Skeletal muscle tissue (tissue), 4 donors: ENCODE results near the gene TMEM182. TPM values are rescaled to one million over a fixed set of nuclear protein-coding genes. Genes with fewer than 3 reads are reported as not detected.
A peak's percentile ranks its signal among the peaks of the same experiment; 100 is the strongest.

Source experiments
- H3K27ac ChIP-seq: one replicate; pipeline ENCODE4 v1.7.0; 2013; ENCODE audit warnings: mild to moderate bottlenecking, low read depth, low read length, inconsistent platforms
- H3K27me3 ChIP-seq, 3 donors: one replicate each; pipeline ENCODE4 v1.7.0; 2013; ENCODE audit warnings: low read length in 3 of 3; ENCODE audit not compliant: control insufficient read depth in 3 of 3, insufficient read depth in 3 of 3
- H3K36me3 ChIP-seq, 3 donors: one replicate each; pipeline ENCODE4 v1.7.0; 2013; ENCODE audit warnings: low read length in 3 of 3; ENCODE audit not compliant: control insufficient read depth in 3 of 3, insufficient read depth in 3 of 3
- H3K4me1 ChIP-seq, 3 donors: one replicate each; pipeline ENCODE4 v1.7.0; 2013; ENCODE audit warnings: low read length in 3 of 3, mild to moderate bottlenecking in 3 of 3; ENCODE audit not compliant: control insufficient read depth in 3 of 3, insufficient read depth in 3 of 3
- H3K4me3 ChIP-seq, 3 donors: one replicate each; pipeline ENCODE4 v1.7.0; 2013; ENCODE audit warnings: low read length in 3 of 3
- H3K9ac ChIP-seq, 3 donors: one replicate each; pipeline ENCODE4 v1.7.0; 2013; ENCODE audit warnings: low read length in 3 of 3, mild to moderate bottlenecking in 3 of 3, moderate library complexity in 2 of 3, low read depth in 1 of 3
- H3K9me3 ChIP-seq, 3 donors: one replicate each; pipeline ENCODE4 v1.7.0; 2013; ENCODE audit warnings: low read length in 3 of 3; ENCODE audit not compliant: control insufficient read depth in 3 of 3
- total RNA-seq: library from RNA; depleted of rRNA; stranded (reverse); fragments of >200 nt; gene quantifications from one replicate; pipeline ENCODE4 v1.2.3, GENCODE V29; 2014
- donor health status: Osteomylitis.

TMEM182 gene
- total RNA-seq, 1 donor from 2014 or later: 152 TPM

DNA sequence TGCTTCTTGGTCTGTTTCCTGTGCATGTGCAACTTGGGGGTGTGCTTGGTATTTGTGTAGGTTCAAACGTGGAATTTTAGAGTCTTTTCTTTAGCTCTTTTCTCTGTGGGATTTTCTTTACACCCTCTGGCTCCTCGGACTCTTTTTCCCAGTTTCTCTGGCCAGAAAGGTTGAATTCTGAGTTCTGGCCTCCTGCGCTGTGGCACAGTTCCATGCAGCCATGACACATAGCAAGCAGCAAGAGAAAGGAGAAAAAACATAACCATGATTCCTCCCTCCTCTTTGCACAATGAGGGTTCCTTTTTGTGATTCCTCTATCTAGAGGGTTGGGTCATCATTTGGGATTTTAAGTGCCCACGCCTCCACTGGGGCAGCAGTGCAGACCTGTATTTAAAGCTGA is 33.8 kb downstream of the TMEM182 start:
- H3K9ac ChIP-seq: peak overlapping the region in 1 of 3 donors; percentile 8
- no peaks in the 10 kb centered on the region for H3K9me3 ChIP-seq
- no peak overlapping the region for H3K27ac ChIP-seq
- peaks cover 8 to 11% (median 8%) of the 10 kb centered on the region in 3 donors for H3K36me3 ChIP-seq
- peaks cover 18 to 32% (median 18%) of the 10 kb centered on the region in 3 donors for H3K4me1 ChIP-seq
- no peak overlapping the region for H3K4me3 ChIP-seq
- H3K27me3 ChIP-seq: no peaks in the 10 kb centered on the region

DNA sequence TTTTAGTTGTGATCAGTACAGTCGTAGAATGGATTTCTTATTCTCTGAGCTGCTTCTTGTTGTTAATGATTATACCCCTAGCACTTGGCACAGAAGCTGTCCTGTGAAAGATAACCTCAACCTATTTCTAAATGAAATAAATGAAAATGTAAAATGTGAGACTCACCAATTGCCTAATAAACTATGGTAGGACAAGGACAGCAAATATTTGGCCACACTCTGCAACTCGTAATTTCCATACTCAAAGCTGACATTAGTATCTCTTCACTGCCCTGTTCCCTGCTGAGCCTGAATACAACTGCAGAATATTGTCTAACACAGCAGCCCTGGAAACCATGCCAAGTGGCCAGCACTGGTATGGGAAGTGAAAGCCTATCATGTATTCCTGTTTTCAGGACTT is 34.5 kb downstream of the TMEM182 start:
- Histone ChIP-seq H3K27ac (peak overlapping the region; percentile 17), H3K4me3 (no peak overlapping the region), H3K27me3 (no peaks in the 10 kb centered on the region), H3K36me3 (peaks cover 8 to 11% (median 8%) of the 10 kb centered on the region in 3 donors), H3K4me1 (peaks cover 18 to 36% (median 22%) of the 10 kb centered on the region in 3 donors), H3K9ac (peak overlapping the region in 2 of 3 donors; percentile 5 to 28), H3K9me3 (peaks cover 0 to 3% (median 0%) of the 10 kb centered on the region in 3 donors)

DNA sequence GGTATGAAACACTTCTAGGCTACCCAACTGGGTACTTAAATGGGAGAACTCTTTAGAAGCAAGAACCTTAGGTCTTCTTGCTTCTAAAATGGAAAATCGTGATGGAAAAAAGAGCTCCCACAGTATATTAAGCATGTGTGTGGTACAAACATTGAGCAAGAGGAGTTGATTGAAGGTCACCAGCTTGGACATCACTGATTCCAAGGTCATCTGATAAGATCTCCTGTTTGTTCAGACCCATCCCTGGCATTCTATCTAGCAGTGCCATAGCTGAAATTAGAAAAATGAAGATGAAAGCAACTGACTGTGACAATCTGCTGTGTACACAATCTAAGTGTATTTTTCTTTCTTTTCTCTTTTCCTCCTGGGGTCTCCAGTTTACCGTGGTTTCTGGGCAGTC is 35.7 kb downstream of the TMEM182 start:
- Histone ChIP-seq H3K9ac (no peak overlapping the region), H3K4me3 (no peak overlapping the region), H3K9me3 (peaks cover 0 to 3% (median 0%) of the 10 kb centered on the region in 3 donors), H3K27me3 (no peaks in the 10 kb centered on the region), H3K4me1 (peaks cover 22 to 39% (median 33%) of the 10 kb centered on the region in 3 donors), H3K27ac (no peak overlapping the region), H3K36me3 (peaks cover 8 to 11% (median 8%) of the 10 kb centered on the region in 3 donors)

DNA sequence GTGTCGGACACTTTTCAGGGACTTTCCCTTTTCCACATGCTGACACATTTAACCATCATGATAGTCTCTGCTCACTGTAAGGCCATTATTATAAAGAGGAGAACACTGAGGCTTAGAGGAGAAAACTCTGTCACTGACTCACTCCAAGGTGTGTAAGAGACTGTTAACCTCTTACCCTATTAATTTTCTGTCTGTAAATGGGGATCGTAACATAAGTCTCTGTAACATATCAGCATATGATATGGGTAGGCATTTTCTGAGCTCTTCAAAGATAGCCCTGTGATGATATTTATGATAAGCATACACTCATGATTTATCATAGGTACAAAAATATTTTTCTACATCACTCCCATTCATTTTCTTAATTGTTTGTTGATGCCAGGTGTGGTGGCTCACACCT is 36.4 kb downstream of the TMEM182 start:
- no peaks in the 10 kb centered on the region for H3K27me3 ChIP-seq
- no peak overlapping the region for H3K9ac ChIP-seq
- H3K4me3 ChIP-seq: no peak overlapping the region
- H3K4me1 ChIP-seq: peaks cover 29 to 39% (median 35%) of the 10 kb centered on the region in 3 donors
- no peak overlapping the region for H3K27ac ChIP-seq
- H3K36me3 ChIP-seq: peaks cover 8 to 11% (median 8%) of the 10 kb centered on the region in 3 donors
- peaks cover 0 to 3% (median 0%) of the 10 kb centered on the region in 3 donors for H3K9me3 ChIP-seq

DNA sequence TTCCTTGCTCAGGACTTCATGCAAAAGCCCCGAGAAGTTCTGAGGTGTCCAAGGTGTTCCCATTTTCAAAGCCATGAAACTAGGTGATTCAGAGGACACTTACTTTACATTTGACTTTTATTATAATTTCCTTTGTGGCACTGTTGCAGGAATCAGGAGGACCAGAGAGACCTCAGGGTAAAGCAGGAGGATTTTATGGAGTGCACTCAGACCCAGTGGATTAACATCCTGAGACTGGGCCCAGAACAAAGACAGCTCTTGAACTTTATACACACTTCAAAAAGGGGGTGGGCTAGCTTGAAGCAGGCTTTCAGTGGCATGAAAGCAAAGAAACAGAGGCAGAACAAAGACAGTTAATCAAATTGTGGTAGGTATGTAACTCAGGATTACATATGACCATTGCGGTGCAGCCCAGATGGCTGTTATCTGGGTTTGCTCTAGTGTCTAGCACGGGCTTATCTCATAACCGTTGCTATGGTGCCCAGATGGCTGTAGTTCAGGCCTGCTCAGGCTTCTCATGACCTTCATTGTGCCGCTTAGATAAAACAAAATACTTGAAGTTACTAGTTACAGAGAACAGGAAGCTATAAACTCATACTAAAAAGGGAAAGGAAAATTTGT is 39.4 kb downstream of the TMEM182 start:
- H3K4me3 ChIP-seq: peak overlapping the region in 1 of 3 donors; percentile 15
- peak overlapping the region in 1 of 3 donors; percentile 61 for H3K9ac ChIP-seq
- peaks cover 29 to 47% (median 44%) of the 10 kb centered on the region in 3 donors for H3K4me1 ChIP-seq
- H3K36me3 ChIP-seq: peaks cover 8 to 11% (median 8%) of the 10 kb centered on the region in 3 donors
- H3K27ac ChIP-seq: peak overlapping the region; percentile 85
- peaks cover 0 to 3% (median 0%) of the 10 kb centered on the region in 3 donors for H3K9me3 ChIP-seq
- H3K27me3 ChIP-seq: no peaks in the 10 kb centered on the region

DNA sequence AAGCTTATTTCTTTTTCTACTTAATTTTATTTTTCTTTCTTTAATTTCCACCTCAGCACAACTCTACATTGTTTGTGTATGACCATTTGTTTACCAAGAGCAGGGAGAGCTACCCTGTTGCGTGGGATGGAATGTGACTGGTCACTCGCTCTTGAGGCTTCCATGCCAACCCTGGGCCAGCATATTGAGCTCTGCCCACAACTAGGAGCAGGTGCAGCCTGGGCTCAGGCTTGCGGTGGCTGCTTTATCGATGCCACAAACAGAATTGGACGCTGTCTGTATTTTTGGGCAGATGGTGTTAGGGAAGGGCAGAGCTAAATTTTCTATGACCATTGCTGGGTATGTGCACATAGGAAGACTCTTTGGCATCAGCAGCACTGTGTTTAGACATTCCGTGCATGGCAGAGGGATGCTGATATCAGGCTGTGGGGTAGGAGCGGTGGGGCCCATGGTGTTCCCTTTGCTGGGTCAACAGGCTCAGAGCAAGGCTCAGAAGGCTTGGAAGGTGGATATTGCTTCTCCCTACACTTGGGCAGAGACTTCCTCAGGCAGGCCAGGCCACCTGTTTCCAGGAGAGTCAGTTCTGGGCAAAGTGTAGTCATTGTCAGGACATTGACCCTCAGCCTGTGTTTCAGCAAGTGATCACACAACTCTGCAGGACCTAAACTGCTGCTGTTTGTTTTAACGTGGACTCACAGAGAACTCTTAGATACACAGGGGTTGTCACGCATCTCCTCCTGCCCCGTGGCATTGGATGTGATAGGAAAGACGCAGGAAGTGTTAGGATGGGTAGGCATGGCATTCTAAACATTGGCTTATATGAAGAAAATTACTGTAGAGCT is 40.2 kb downstream of the TMEM182 start:
- peak overlapping the region; percentile 12 to 61 (median 16) for H3K9ac ChIP-seq
- H3K27ac ChIP-seq: peak overlapping the region; percentile 85
- H3K36me3 ChIP-seq: peaks cover 8 to 11% (median 8%) of the 10 kb centered on the region in 3 donors
- H3K4me3 ChIP-seq: peak overlapping the region; percentile 6 to 24 (median 8)
- H3K4me1 ChIP-seq: peaks cover 33 to 47% (median 43%) of the 10 kb centered on the region in 3 donors
- peaks cover 0 to 3% (median 0%) of the 10 kb centered on the region in 3 donors for H3K9me3 ChIP-seq
- no peaks in the 10 kb centered on the region for H3K27me3 ChIP-seq

DNA sequence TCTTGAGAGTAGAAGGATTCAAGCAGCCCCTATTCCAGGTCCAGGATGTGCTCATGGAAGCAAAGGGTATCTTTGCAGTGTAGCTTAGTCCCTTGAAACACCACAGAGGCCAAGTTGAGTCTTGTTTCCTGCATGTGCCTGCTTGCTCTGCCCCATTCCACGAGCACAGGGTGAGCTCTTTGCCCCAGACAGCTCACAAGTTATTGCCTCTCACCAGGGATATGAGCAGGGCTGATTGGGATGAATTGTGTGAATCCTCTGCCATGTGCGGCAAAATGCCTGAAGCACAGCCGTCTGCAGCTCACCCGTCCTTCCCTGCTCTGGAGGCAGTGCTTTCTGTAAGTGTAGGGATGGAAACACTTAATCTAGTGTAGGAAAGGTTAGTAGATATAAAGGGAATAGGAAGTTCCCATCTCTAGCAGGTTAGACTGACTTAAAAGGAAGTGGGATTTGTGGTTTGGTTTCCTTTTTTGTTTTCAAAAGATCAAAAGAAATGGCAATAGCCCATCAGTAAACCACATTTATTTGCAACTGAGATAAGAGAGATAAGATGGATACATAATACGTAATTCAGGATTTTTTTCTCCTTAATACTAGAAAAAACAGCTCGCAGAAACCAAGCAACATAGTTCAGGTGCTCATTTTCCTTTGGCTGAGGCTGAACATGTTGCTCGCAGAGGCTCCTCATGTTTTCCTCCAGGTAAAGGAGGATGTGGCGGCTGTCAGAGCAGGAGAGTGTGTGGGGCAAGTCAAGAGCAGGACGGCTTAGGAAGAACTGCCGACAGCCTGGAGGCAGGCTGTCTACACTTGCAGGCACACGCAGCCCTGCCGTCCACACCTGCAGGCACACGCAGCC is 41.4 kb downstream of the TMEM182 start:
- H3K36me3 ChIP-seq: peaks cover 5% of the 10 kb centered on the region in 3 donors
- H3K27me3 ChIP-seq: no peaks in the 10 kb centered on the region
- H3K4me1 ChIP-seq: peaks cover 33 to 56% (median 48%) of the 10 kb centered on the region in 3 donors
- H3K4me3 ChIP-seq: peak overlapping the region in 1 of 3 donors; percentile 55
- H3K9me3 ChIP-seq: peaks cover 0 to 3% (median 0%) of the 10 kb centered on the region in 3 donors
- H3K9ac ChIP-seq: peak overlapping the region in 1 of 3 donors; percentile 47
- H3K27ac ChIP-seq: peak overlapping the region; percentile 85

DNA sequence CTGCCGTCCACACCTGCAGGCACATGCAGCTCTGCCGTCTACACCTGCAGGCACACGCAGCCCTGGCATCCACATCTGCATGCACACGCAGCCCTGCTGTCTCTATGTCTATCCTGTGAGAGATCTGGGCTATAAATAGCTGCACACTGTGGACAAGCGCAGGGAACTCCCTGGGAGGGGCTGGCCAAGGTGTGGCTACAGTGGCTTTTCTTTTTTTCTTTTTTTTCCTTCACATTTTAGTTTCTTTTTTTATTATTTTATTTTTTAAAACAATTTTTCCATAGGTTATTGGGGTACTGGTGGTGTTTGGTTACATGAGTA is 42.0 kb downstream of the TMEM182 start:
- Histone ChIP-seq H3K9ac (peak overlapping the region in 1 of 3 donors; percentile 47), H3K9me3 (peaks cover 0 to 3% (median 0%) of the 10 kb centered on the region in 3 donors), H3K4me1 (peaks cover 33 to 60% (median 53%) of the 10 kb centered on the region in 3 donors), H3K27me3 (no peaks in the 10 kb centered on the region), H3K4me3 (peak overlapping the region in 1 of 3 donors; percentile 55), H3K27ac (peak overlapping the region; percentile 85), H3K36me3 (peaks cover 3 to 5% (median 4%) of the 10 kb centered on the region in 3 donors)

DNA sequence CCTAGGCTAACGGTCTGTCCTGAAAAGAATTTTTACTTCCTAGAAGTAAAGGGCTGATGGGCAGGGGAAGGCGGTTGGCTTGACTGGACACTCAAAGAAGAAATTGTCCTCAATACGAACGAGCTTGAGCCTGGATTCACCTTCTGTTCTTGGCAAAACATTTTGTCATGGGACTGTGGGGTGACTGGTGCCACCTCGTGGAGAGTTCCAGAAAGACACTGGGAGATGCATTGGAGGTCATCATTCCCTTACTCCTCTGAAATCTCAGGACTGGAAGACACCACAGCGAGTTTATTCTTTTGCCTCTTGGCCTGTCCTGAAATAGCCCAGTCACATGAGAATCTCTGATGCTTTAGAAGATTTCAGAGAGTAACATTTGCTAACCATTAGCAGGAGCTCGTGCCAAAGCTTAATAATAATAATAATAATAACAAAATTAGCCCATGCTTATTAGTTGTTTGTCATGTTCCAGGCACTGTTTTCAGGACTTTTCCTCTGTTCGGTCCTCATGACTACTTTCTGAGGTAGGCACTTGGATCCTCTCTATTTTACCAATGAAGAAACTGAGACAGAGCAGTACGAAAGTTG is 44.5 kb downstream of the TMEM182 start:
- peaks cover 41 to 63% (median 54%) of the 10 kb centered on the region in 3 donors for H3K4me1 ChIP-seq
- no peak overlapping the region for H3K4me3 ChIP-seq
- H3K36me3 ChIP-seq: no peaks in the 10 kb centered on the region
- no peaks in the 10 kb centered on the region for H3K9me3 ChIP-seq
- peak overlapping the region; percentile 56 for H3K27ac ChIP-seq
- H3K27me3 ChIP-seq: no peaks in the 10 kb centered on the region
- no peak overlapping the region for H3K9ac ChIP-seq
